T-helper 2 cell treated with Interferon-gamma antibody and Interleukin-4, amounts not matched to agents 5 μg/mL and 100 μg/mL, for 36 hours (primary cell): ENCODE results near the gene ETNPPL.

Source experiments
- DNase-seq: peaks from one replicate; pipeline ENCODE4 v3.0.0; 2021; ENCODE audit warnings: low spot score
- H3K27ac Mint-ChIP-seq: one replicate; pipeline ENCODE4 v1.8.0; 2021; ENCODE audit warnings: mild to moderate bottlenecking, mixed read lengths
- H3K27me3 Mint-ChIP-seq: one replicate; pipeline ENCODE4 v1.8.0; 2021; ENCODE audit warnings: low read depth, mixed read lengths
- H3K36me3 Mint-ChIP-seq: one replicate; pipeline ENCODE4 v1.8.0; 2021; ENCODE audit warnings: low read depth, mixed read lengths
- H3K4me1 Mint-ChIP-seq: one replicate; pipeline ENCODE4 v1.8.0; 2021; ENCODE audit warnings: low read depth, mixed read lengths
- H3K4me3 Mint-ChIP-seq: one replicate; pipeline ENCODE4 v1.8.0; 2022; ENCODE audit warnings: mild to moderate bottlenecking, moderate library complexity, mixed read lengths
- H3K9me3 Mint-ChIP-seq: one replicate; pipeline ENCODE4 v1.8.0; 2021; ENCODE audit warnings: mixed read lengths

The ETNPPL gene

DNA sequence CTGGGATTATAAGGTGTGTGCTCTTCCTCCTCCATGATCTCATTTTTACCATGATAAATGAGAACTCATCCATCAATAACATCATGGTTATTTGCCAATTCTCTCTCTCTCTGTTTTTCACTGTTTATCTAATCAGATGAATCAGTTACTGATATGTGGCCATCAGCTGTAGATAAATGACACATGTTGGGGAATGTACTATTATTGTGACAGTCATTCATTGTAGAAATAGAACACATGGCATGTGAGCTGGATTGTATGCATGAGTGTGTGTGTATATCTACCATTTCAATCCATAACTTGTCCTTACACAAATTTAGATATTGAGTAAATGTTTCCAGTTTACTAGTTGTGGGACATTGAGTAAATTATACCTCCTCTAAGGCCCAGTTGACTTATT lies 59.5 kb downstream of the ETNPPL start:
- H3K4me1 Mint-ChIP-seq: peaks cover 11% of the 10 kb centered on the region
- no peak overlapping the region for H3K27ac Mint-ChIP-seq
- H3K36me3 Mint-ChIP-seq: no peaks in the 10 kb centered on the region
- H3K9me3 Mint-ChIP-seq: no peaks in the 10 kb centered on the region
- H3K27me3 Mint-ChIP-seq: peaks cover 2% of the 10 kb centered on the region
- H3K4me3 Mint-ChIP-seq: no peak overlapping the region
- DNase-seq: no peak

DNA sequence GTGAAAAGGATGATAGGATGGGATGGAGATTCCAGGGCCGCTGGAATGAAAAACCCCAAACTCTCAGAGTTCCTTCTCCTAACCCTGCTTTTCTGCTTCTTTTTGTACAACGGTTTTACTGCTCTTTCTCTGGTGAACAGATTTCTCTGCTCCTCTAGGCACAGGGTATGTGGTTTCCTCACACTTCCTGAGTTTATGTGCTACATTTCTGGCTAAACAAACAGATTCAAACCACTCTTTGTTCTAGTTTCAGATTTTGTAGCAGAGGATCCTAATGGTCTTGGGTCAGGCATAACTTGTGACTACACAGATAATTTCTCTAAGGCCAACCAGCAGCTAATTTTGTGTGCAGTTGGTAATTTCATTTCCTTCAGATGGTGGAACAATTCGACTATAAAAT lies 59.9 kb downstream of the ETNPPL start:
- DNase-seq: no peak
- H3K36me3 Mint-ChIP-seq: no peaks in the 10 kb centered on the region
- H3K4me1 Mint-ChIP-seq: peaks cover 11% of the 10 kb centered on the region
- H3K27ac Mint-ChIP-seq: no peak overlapping the region
- no peaks in the 10 kb centered on the region for H3K9me3 Mint-ChIP-seq
- H3K4me3 Mint-ChIP-seq: no peak overlapping the region
- peaks cover 2% of the 10 kb centered on the region for H3K27me3 Mint-ChIP-seq

DNA sequence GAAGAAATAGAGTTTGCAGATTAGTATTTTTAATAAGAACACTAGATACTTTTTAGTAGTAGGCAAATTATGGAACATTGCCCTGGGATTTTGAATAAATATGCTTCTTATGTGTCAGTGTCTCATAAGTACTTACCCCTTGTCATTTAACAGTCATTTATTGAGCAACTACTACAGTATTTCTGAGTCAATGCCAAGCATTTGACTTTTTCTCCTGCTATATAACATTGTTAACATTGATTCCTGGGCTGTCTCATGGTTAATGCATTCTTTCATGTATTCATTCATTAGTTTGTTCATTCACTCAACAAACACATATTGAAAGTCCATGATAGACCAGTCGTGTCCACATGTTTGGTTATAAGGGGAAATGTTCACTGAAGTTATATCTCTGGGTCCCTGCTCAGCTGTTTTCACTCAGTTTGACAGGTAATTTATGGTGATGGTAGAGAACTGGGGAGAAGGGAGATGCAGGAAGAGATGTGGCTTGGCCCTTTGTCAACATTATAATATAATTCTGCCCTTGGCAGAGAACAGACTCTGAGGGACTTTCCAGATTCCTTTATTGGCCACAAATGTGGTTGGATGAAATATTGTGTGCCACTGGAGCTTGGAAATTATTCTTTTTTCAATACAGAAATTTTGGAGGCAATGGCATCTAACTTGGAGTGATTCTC lies 62.6 kb downstream of the ETNPPL start:
- no peak overlapping the region for H3K4me3 Mint-ChIP-seq
- no peaks in the 10 kb centered on the region for H3K36me3 Mint-ChIP-seq
- no peaks in the 10 kb centered on the region for H3K9me3 Mint-ChIP-seq
- peaks cover 11% of the 10 kb centered on the region for H3K4me1 Mint-ChIP-seq
- peaks cover 2% of the 10 kb centered on the region for H3K27me3 Mint-ChIP-seq
- no peak overlapping the region for H3K27ac Mint-ChIP-seq
- no peak for DNase-seq

DNA sequence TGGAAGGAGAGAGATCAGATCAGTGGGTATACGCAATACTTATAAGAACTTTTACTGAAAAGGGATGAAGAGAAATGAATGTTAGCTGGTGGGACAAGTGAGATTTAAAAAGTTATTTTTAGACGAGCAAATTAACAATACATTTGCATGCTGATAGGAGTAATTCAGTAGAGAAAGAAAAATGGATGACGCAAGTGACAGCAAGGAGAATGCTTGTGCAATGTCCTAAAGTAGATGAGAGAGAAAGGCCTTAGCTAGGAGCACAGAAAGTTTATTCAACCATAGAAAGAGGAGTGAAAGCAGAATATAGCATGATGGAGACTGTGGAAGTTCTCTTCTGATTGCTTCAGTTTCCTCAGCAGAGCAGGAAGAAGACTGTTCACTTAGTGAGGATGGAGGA lies 66.7 kb downstream of the ETNPPL start:
- H3K4me1 Mint-ChIP-seq: no peaks in the 10 kb centered on the region
- H3K27me3 Mint-ChIP-seq: no peaks in the 10 kb centered on the region
- H3K36me3 Mint-ChIP-seq: no peaks in the 10 kb centered on the region
- no peak overlapping the region for H3K27ac Mint-ChIP-seq
- H3K4me3 Mint-ChIP-seq: no peak overlapping the region
- no peaks in the 10 kb centered on the region for H3K9me3 Mint-ChIP-seq
- DNase-seq: no peak

DNA sequence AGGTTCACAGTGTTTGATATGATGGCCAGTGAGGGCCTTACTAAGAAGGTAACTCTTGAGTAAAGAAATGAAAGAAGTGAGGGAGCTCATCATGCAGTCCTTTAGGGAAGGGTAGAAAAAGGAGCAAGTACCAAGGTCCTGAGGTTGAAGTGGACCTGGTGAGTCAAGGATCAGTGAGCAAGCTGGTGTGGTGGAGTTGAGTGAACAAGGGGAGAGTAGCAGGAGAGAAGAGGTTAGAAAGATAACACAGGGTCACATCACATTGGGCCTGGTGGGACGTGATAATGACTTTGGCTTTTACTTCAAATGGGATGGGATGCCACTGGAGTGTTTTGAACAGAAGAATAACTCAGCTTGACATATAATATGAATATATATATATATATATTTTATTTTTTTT lies 67.8 kb downstream of the ETNPPL start:
- H3K4me1 Mint-ChIP-seq: no peaks in the 10 kb centered on the region
- H3K27ac Mint-ChIP-seq: no peak overlapping the region
- DNase-seq: no peak
- H3K9me3 Mint-ChIP-seq: no peaks in the 10 kb centered on the region
- H3K27me3 Mint-ChIP-seq: no peaks in the 10 kb centered on the region
- H3K4me3 Mint-ChIP-seq: no peak overlapping the region
- no peaks in the 10 kb centered on the region for H3K36me3 Mint-ChIP-seq

DNA sequence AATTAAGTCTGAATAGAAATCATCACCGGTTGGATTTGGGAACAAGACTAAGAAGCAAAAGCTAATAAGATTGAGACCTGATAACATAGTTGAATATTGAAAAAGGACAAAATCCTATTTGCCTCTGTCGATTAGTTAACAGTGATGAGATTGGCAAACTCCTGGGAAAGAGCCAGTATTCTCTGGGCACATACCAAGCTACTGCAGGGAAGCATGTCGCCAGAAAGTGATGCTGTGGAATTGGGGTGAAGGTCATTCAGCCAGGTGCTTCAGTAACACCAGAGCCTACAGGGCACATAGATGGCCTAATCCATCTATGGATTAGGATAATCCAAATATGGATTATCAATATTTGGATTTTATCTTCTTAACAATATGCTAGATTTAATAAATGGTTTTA lies 68.4 kb downstream of the ETNPPL start:
- H3K27ac Mint-ChIP-seq: no peak overlapping the region
- H3K36me3 Mint-ChIP-seq: no peaks in the 10 kb centered on the region
- H3K4me3 Mint-ChIP-seq: no peak overlapping the region
- H3K9me3 Mint-ChIP-seq: no peaks in the 10 kb centered on the region
- no peak for DNase-seq
- H3K4me1 Mint-ChIP-seq: no peaks in the 10 kb centered on the region
- no peaks in the 10 kb centered on the region for H3K27me3 Mint-ChIP-seq

DNA sequence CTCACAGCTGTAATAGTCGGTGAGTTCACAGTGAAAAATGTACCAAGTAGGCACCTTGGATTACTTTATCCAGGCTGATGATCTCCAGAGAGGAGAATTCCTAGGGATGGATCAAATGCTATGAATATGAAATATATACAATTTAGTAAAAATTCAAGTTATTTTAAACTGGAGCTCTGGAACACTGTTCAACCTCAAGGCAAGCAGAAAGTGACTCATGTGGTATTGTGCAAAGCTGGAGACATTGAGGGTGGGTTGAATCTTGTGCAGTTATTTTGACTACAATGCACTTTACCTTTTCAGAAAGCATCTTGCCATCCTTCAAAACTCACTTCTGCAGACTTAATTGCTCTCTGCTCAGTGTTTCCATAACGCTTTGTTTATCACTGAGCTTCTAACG lies 69.0 kb downstream of the ETNPPL start:
- no peaks in the 10 kb centered on the region for H3K27me3 Mint-ChIP-seq
- no peaks in the 10 kb centered on the region for H3K9me3 Mint-ChIP-seq
- no peaks in the 10 kb centered on the region for H3K36me3 Mint-ChIP-seq
- no peak for DNase-seq
- no peak overlapping the region for H3K4me3 Mint-ChIP-seq
- H3K4me1 Mint-ChIP-seq: no peaks in the 10 kb centered on the region
- no peak overlapping the region for H3K27ac Mint-ChIP-seq

DNA sequence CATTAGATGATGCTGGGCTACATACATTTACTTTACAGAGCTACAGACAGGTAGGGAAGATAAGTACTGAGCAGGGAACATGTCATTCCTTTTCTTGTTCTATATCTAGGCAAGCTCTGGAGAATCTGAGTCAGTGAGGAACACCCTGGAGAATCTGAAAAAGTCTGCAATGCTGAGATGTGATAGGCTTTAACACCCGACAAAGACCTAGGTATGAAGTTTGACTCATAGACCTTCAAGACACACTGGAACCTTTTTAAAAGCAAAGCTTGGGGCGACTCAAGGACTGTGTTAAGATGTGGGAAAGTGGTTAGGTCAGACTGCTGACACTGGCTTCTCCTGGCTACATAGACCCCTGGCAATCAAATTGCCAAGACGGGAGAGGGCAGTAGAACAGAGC lies 69.6 kb downstream of the ETNPPL start:
- Mint-ChIP-seq H3K4me3 (no peak overlapping the region), H3K27me3 (no peaks in the 10 kb centered on the region), H3K9me3 (no peaks in the 10 kb centered on the region), H3K4me1 (no peaks in the 10 kb centered on the region), H3K27ac (no peak overlapping the region), H3K36me3 (no peaks in the 10 kb centered on the region)
- DNase-seq: no peak
